GM23248 (cell line): ENCODE measurements around the gene TENM4. TPM values are rescaled to one million over a fixed set of nuclear protein-coding genes. Genes with fewer than 3 reads are reported as not detected.

Experiments
- DNase-seq: peaks from one replicate; pipeline ENCODE4 v3.0.0-alpha.2; 2015
- H2AFZ ChIP-seq: fragments of 200-600 bp; sonication (generic); 2 replicates; pipeline ENCODE4 v1.6.1; 2016; ENCODE audit warnings: antibody characterized with exemption
- H3F3A ChIP-seq: fragments of 200-600 bp; sonication (generic); 2 replicates; pipeline ENCODE4 v1.6.1; 2016; ENCODE audit warnings: mild to moderate bottlenecking, antibody characterized with exemption, mixed run types; ENCODE audit not compliant: insufficient read depth
- H3K27ac ChIP-seq: fragments of 200-600 bp; sonication (generic); 2 replicates; pipeline ENCODE4 v1.5.1; 2016; ENCODE audit warnings: mild to moderate bottlenecking
- H3K27me3 ChIP-seq: fragments of 200-600 bp; sonication (generic); replicated peaks from 2 replicates; pipeline ENCODE4 v1.6.1; 2016; ENCODE audit warnings: mild to moderate bottlenecking; ENCODE audit not compliant: insufficient read depth
- H3K36me3 ChIP-seq: fragments of 200-600 bp; sonication (generic); 2 replicates; pipeline ENCODE4 v1.6.1; 2016; ENCODE audit warnings: low read depth, mild to moderate bottlenecking
- H3K4me1 ChIP-seq: fragments of 200-600 bp; sonication (generic); 2 replicates; pipeline ENCODE4 v1.6.1; 2016; ENCODE audit warnings: mild to moderate bottlenecking; ENCODE audit not compliant: insufficient read depth
- H3K4me2 ChIP-seq: fragments of 200-600 bp; sonication (generic); one replicate; pipeline ENCODE4 v1.6.1; 2016; ENCODE audit warnings: mild to moderate bottlenecking; ENCODE audit not compliant: unreplicated experiment
- H3K4me3 ChIP-seq: fragments of 200-600 bp; sonication (generic); 2 replicates; pipeline ENCODE4 v1.5.1; 2016; ENCODE audit warnings: mild to moderate bottlenecking
- H3K79me2 ChIP-seq: fragments of 200-600 bp; sonication (generic); 2 replicates; pipeline ENCODE4 v1.6.1; 2016; ENCODE audit warnings: mild to moderate bottlenecking; ENCODE audit not compliant: insufficient read depth
- H3K9ac ChIP-seq: fragments of 200-600 bp; sonication (generic); 2 replicates; pipeline ENCODE4 v1.6.1; 2016; ENCODE audit warnings: mild to moderate bottlenecking
- H3K9me2 ChIP-seq: fragments of 200-600 bp; sonication (generic); 2 replicates; pipeline ENCODE4 v1.6.1; 2016; ENCODE audit warnings: mixed run types, mild to moderate bottlenecking, moderate library complexity; ENCODE audit not compliant: insufficient read depth
- H3K9me3 ChIP-seq: fragments of 200-600 bp; sonication (generic); one replicate; pipeline ENCODE4 v1.6.1; 2017; ENCODE audit warnings: low read depth
- H4K20me1 ChIP-seq: fragments of 200-600 bp; sonication (generic); 2 replicates; pipeline ENCODE4 v1.6.0; 2016; ENCODE audit not compliant: insufficient read depth
- EZH2 ChIP-seq: fragments of 200-600 bp; sonication (generic); IDR thresholded peaks from 2 replicates; pipeline ENCODE4 v1.6.1; 2018; ENCODE audit warnings: antibody characterized with exemption, mild to moderate bottlenecking; ENCODE audit not compliant: insufficient read depth, poor library complexity, severe bottlenecking
- EZH2phosphoT487 ChIP-seq: fragments of 200-600 bp; sonication (generic); IDR thresholded peaks from 2 replicates; pipeline ENCODE4 v1.6.1; 2018; ENCODE audit warnings: antibody characterized with exemption, moderate library complexity, mild to moderate bottlenecking, low read depth; ENCODE audit not compliant: insufficient read depth
- WGBS, 2 experiments: methylation state at CpG; one replicate each; pipeline ENCODE4 v1.1.6; 2015 to 2017; ENCODE audit warnings: low lambda C conversion rate in 2 of 2, low coverage in 1 of 2; ENCODE audit errors: missing lambda C conversion rate in 2 of 2; 5-methylcytosine and 5-hydroxymethylcytosine counted together
- in situ Hi-C: fragments of 300-500 bp; cut with MboI; formaldehyde crosslinking; loops from 2 replicates; pipeline ENCODE4 v1.15.0; 2020
- polyA plus RNA-seq: library from polyadenylated mRNA; unstranded; fragments of >200 nt; fragmentation: Nextera tagmentation; extraction: Ambion mirVana; gene quantifications from 2 replicates; pipeline ENCODE4 v1.2.1, GENCODE V29; 2016
- total RNA-seq: library from RNA; depleted of rRNA; stranded (reverse); fragments of >200 nt; shearing (Covaris generic); gene quantifications from 2 replicates; pipeline ENCODE4 v1.2.3, GENCODE V29; 2014

Gene TENM4
- total and polyA plus RNA-seq, 2 experiments from 2014 or later: 0.11 to 0.48 TPM

GRCh38 chr11:79333355-79333754 is 107.5 kb downstream of the TENM4 start:
- Histone ChIP-seq H3K9ac (no peak overlapping the region), H3K27me3 (no peaks in the 10 kb centered on the region), H3K4me1 (no peaks in the 10 kb centered on the region), H3K79me2 (no peaks in the 10 kb centered on the region), H3K4me3 (no peak overlapping the region), H3K4me2 (no peak overlapping the region), H3K27ac (no peak overlapping the region), H3K36me3 (no peaks in the 10 kb centered on the region), H2AFZ (no peak overlapping the region), H3K9me3 (no peaks in the 10 kb centered on the region), H3K9me2 (no peaks in the 10 kb centered on the region), H4K20me1 (no peaks in the 10 kb centered on the region), H3F3A (no peaks in the 10 kb centered on the region)
- TF ChIP-seq EZH2phosphoT487 (no peak), EZH2 (no peak)
- 48 to 64% methylated on average over 2 of the region's 2 CpGs for WGBS, 2 experiments
- in situ Hi-C loops: no loop called here
- DNase-seq: no peak

- Histone ChIP-seq H3K27me3 (no peaks in the 10 kb centered on the region; the same call in 1 of the 2 replicates), H3K9me2 (no peaks in the 10 kb centered on the region), H3K4me2 (no peak overlapping the region), H3K27ac (no peak overlapping the region), H2AFZ (no peak overlapping the region), H3F3A (no peaks in the 10 kb centered on the region), H3K36me3 (no peaks in the 10 kb centered on the region), H3K9ac (no peak overlapping the region), H3K4me1 (no peaks in the 10 kb centered on the region), H3K9me3 (no peaks in the 10 kb centered on the region), H3K79me2 (no peaks in the 10 kb centered on the region), H3K4me3 (no peak overlapping the region), H4K20me1 (no peaks in the 10 kb centered on the region)
- in situ Hi-C loops: no loop called here
- TF ChIP-seq EZH2 (no peak), EZH2phosphoT487 (no peak)
- no peak for DNase-seq
- 46 to 52% methylated on average over 2 of the region's 2 CpGs for WGBS, 2 experiments
Measured at GRCh38 chr11:79332017-79332416, 108.8 kb downstream of the TENM4 start.

GRCh38 chr11:79331203-79331901 is 109.5 kb downstream of the TENM4 start:
- in situ Hi-C loops: no loop called here
- H3K36me3 ChIP-seq: no peaks in the 10 kb centered on the region
- TF ChIP-seq EZH2phosphoT487 (no peak), EZH2 (no peak)
- 21 to 33% methylated on average over 5 of the region's 5 CpGs for WGBS, 2 experiments
- no peak overlapping the region for H3K4me2 ChIP-seq
- H3K9ac ChIP-seq: no peak overlapping the region
- no peak for DNase-seq
- H3K4me1 ChIP-seq: no peaks in the 10 kb centered on the region
- no peaks in the 10 kb centered on the region for H3F3A ChIP-seq
- H3K79me2 ChIP-seq: no peaks in the 10 kb centered on the region
- H3K9me2 ChIP-seq: no peaks in the 10 kb centered on the region
- H3K27me3 ChIP-seq: no peaks in the 10 kb centered on the region; the same call in 1 of the 2 replicates
- no peak overlapping the region for H3K27ac ChIP-seq
- H3K9me3 ChIP-seq: no peaks in the 10 kb centered on the region
- no peaks in the 10 kb centered on the region for H4K20me1 ChIP-seq
- no peak overlapping the region for H2AFZ ChIP-seq
- no peak overlapping the region for H3K4me3 ChIP-seq

- Histone ChIP-seq H3K4me2 (no peak overlapping the region), H3K4me1 (no peaks in the 10 kb centered on the region), H3K27me3 (no peaks in the 10 kb centered on the region; the same call in 1 of the 2 replicates), H3K79me2 (no peaks in the 10 kb centered on the region), H3K36me3 (no peaks in the 10 kb centered on the region), H3K9me3 (no peaks in the 10 kb centered on the region), H3K9me2 (no peaks in the 10 kb centered on the region), H4K20me1 (no peaks in the 10 kb centered on the region), H3F3A (no peaks in the 10 kb centered on the region), H3K27ac (no peak overlapping the region), H3K4me3 (no peak overlapping the region), H2AFZ (no peak overlapping the region), H3K9ac (no peak overlapping the region)
- 28 to 32% methylated on average over 8 of the region's 8 CpGs for WGBS, 2 experiments
- in situ Hi-C loops: no loop called here
- TF ChIP-seq EZH2phosphoT487 (no peak), EZH2 (no peak)
- DNase-seq: no peak
Measured at GRCh38 chr11:79330651-79331050, 110.2 kb downstream of the TENM4 start.
